GM19025 (cell line): Measurements from ENCODE around the gene NUS1.
"Not testable (repeated sequence)": the region's sequence is repeated elsewhere in the genome, so short reads cannot be mapped to it uniquely, and the experiment has no call there.

ENCODE experiments used
- ATAC-seq: cut with Tn5 transposase; IDR thresholded peaks from one replicate; pipeline ENCODE4 v1.9.1; 2021; ENCODE audit warnings: mild to moderate bottlenecking, low read depth, moderate library complexity; ENCODE audit not compliant: unreplicated experiment

NUS1 gene

GRCh38 chr6:117674991-117675657, at the start of gene NUS1:
Gene NUS1 (plus strand): TSS chr6:117675469. CDS start chr6:117675671, 202 bp downstream.
- peak; percentile 98 for ATAC-seq

GRCh38 chr6:117627533-117627932, 47.7 kb upstream of the NUS1 start:
- ATAC-seq, result no peak

GRCh38 chr6:117629119-117629660, 46.1 kb upstream of the NUS1 start:
- no peak for ATAC-seq

GRCh38 chr6:117637770-117638169, 37.5 kb upstream of the NUS1 start:
- ATAC-seq, result no peak

- no peak for ATAC-seq
Measured at GRCh38 chr6:117642976-117643375, 32.3 kb upstream of the NUS1 start.

GRCh38 chr6:117651984-117652383, 23.3 kb upstream of the NUS1 start:
- ATAC-seq, result not testable (repeated sequence)

- no peak for ATAC-seq
Measured at GRCh38 chr6:117653949-117654348, 21.3 kb upstream of the NUS1 start.

GRCh38 chr6:117655380-117655779, 19.9 kb upstream of the NUS1 start:
- ATAC-seq, result no peak

- no peak for ATAC-seq
Measured at GRCh38 chr6:117666881-117667280, 8.4 kb upstream of the NUS1 start.

- ATAC-seq, result no peak
Measured at GRCh38 chr6:117668736-117669135, 6.5 kb upstream of the NUS1 start.

- no peak for ATAC-seq
Measured at GRCh38 chr6:117674503-117674902, 766 bp upstream of the NUS1 start.

GRCh38 chr6:117675658-117676301, 511 bp downstream of the NUS1 start:
- peak; percentile 18 for ATAC-seq

- ATAC-seq, result no peak
Measured at GRCh38 chr6:117676577-117677218, 1.4 kb downstream of the NUS1 start.

GRCh38 chr6:117677553-117678141, 2.4 kb downstream of the NUS1 start:
- no peak for ATAC-seq

GRCh38 chr6:117681162-117681741, 6.0 kb downstream of the NUS1 start:
- no peak for ATAC-seq

- ATAC-seq, result no peak
Measured at GRCh38 chr6:117684749-117685148, 9.5 kb downstream of the NUS1 start.

GRCh38 chr6:117685359-117685758, 10.1 kb downstream of the NUS1 start:
- no peak for ATAC-seq

- no peak for ATAC-seq
Measured at GRCh38 chr6:117687021-117687648, 11.9 kb downstream of the NUS1 start.

- not testable (repeated sequence) for ATAC-seq
Measured at GRCh38 chr6:117689584-117689983, 14.3 kb downstream of the NUS1 start.

- ATAC-seq, result no peak
Measured at GRCh38 chr6:117706504-117706903, 31.2 kb downstream of the NUS1 start.
